Epidermal melanocyte (primary cell): Measurements from ENCODE around the gene PRICKLE2.

Experiments
- DNase-seq: peaks from one replicate; pipeline ENCODE4 v3.0.0; 2011; ENCODE audit warnings: low spot score; ENCODE audit not compliant: insufficient read length

Gene PRICKLE2

GRCh38 chr3:64220161-64220914 is 4.9 kb downstream of the PRICKLE2 start:
- DNase-seq = no peak

GRCh38 chr3:64218746-64219145 is 6.5 kb downstream of the PRICKLE2 start:
- no peak for DNase-seq

- DNase-seq = no peak
Measured at GRCh38 chr3:64218329-64218728, 6.9 kb downstream of the PRICKLE2 start.

GRCh38 chr3:64216274-64217147 is 8.8 kb downstream of the PRICKLE2 start:
- no peak for DNase-seq

- DNase-seq = no peak
Measured at GRCh38 chr3:64215559-64215958, 9.7 kb downstream of the PRICKLE2 start.

GRCh38 chr3:64215103-64215502 is 10.2 kb downstream of the PRICKLE2 start:
- DNase-seq = no peak

GRCh38 chr3:64214381-64215018 is 10.8 kb downstream of the PRICKLE2 start:
- no peak for DNase-seq

- DNase-seq = peak; percentile 87
Measured at GRCh38 chr3:64213962-64214379, 11.3 kb downstream of the PRICKLE2 start.

GRCh38 chr3:64213224-64213878 is 11.9 kb downstream of the PRICKLE2 start:
- no peak for DNase-seq

GRCh38 chr3:64209866-64210621 is 15.2 kb downstream of the PRICKLE2 start:
- DNase-seq = no peak

- no peak for DNase-seq
Measured at GRCh38 chr3:64207289-64208080, 17.8 kb downstream of the PRICKLE2 start.

- no peak for DNase-seq
Measured at GRCh38 chr3:64203969-64204908, 21.0 kb downstream of the PRICKLE2 start.

- no peak for DNase-seq
Measured at GRCh38 chr3:64203216-64203615, 22.1 kb downstream of the PRICKLE2 start.

GRCh38 chr3:64199932-64200331 is 25.3 kb downstream of the PRICKLE2 start:
- DNase-seq = no peak

- DNase-seq = no peak
Measured at GRCh38 chr3:64196236-64196929, 28.9 kb downstream of the PRICKLE2 start.

GRCh38 chr3:64195789-64196188 is 29.5 kb downstream of the PRICKLE2 start:
- DNase-seq = no peak

- no peak for DNase-seq
Measured at GRCh38 chr3:64191822-64192221, 33.4 kb downstream of the PRICKLE2 start.
